Activated T-cell treated with anti-CD3 and anti-CD28 coated beads for 4 hours (primary cell): ENCODE data around the gene CALML6.
"Not testable (repeated sequence)": the region's sequence is repeated elsewhere in the genome, so short reads cannot be mapped to it uniquely, and the experiment has no call there.

ENCODE experiments used
- DNase-seq: peaks from one replicate; pipeline ENCODE4 v3.0.0-alpha.2; 2020

The CALML6 gene

DNA sequence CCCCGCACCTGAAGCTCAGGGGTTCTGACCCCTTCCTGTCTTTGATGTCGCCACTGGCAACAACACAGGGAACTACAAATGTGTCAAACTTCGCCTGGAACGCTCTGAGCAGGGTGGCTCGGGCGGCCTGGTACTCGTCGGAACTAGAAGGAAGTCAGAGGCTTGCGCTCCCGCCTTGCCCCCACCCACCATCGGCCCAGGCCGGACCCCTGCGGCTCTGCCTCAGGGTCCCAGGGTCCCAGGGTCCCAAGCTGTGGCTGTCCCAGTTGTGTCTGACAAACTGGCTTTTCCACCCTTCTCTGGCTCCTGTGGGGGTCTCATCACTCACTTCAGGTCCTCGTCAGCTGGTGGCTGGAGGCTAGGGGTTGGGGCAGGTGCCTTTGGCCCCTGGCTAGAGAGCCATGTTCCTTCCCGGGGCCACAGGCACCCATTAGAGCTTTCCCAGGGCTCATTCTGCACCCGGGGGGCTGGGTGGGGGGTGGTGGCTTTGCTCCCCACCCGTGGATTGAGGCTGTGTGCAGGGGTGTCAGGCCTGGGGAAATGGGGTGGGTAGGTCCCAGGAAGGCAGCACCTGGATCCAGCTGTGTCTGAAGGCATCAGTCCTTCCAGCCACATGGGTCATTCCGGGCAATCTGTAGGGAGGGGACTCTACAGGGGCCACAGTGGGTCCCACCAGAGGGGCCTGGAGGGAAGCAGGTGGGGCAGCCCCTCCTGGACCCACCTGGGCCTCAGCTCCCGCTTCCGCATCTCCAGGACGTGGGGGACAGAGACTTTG lies 12.0 kb downstream of the CALML6 start:
- DNase-seq, result no peak

DNA sequence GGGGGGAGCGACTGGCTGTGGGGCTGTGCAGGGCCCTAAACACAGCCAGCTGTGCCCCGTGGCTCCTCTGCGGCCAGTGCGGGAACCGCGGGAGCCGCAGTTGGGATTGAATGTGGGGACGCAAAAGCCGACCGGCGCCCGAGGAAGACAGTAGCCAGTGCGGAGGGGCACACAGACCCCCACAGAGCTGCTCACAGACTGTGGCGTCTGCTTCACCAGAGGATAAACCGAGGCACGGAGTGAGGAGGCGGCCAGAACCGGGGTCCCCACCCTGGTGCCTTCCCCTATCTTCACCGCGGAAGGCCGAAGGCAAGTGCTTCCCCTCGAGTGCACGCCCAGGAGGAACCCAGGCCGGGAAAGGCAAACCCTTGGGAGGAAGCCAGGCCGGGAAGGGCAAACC lies 12.7 kb downstream of the CALML6 start:
- DNase-seq, result no peak

DNA sequence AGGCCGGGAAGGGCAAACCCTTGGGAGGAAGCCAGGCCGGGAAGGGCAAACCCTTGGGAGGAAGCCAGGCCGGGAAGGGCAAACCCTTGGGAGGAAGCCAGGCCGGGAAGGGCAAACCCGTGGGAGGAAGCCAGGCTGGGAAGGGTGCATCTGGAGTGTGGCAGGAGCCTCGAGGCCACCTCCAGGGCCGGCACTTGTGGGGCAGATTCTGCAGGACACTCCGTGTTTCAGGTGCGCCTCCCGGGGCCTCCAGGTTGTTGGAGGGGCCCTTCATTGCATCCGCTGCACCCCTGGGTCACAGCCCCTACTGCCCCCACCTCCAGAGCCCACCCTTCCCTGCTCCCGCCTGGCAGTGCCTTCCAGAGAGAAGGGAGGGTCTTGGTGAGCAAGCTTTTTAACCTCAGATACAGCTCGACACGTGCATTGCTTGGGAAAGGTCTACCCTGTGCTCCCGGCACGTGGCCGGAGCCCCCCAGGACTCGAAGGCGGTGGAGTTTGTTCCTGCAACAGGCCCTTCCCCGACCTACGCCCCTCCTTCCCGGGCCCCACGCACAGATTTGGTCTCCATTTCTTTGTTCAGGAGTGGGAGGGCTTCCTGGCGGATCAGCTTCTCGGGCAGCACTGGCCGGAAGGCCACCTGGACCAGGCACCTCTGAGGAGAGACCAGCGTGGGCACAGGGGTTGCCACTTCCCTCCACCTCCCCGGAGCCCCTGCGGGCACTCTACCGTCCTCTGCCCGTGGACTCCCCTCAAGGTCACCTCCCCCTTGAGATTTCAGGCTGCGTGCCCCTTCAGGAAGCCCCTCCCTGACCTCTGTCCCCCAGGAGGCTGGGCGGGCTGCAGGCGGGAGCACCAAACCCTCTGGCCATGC lies 13.4 kb downstream of the CALML6 start:
- no peak for DNase-seq

DNA sequence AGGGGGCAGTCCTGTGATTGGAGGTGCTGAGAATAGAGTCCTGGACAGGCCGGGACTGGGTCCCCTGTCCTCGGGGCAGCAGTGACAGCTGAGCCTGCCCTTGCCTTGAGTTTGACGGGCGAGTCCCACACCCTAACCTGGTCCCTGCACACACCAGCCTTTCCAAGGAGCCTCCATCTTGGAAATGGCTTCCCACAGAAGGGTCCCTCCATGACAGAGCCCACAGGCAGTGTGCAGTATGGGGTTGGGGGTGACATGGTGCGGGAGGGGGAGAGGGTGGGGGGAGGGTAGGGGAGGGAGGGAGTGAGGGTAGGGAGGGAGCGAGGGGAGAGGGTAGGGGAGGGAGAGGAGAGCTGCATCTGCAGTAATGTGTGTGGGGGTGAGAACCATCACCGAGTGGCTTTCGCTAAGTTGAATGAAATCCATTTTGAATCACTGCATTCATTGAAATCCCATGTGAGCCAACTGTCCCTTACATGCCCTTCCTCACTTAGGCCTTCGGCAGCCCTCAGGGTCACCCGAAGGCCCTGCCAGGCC lies 14.1 kb downstream of the CALML6 start:
- no peak for DNase-seq

DNA sequence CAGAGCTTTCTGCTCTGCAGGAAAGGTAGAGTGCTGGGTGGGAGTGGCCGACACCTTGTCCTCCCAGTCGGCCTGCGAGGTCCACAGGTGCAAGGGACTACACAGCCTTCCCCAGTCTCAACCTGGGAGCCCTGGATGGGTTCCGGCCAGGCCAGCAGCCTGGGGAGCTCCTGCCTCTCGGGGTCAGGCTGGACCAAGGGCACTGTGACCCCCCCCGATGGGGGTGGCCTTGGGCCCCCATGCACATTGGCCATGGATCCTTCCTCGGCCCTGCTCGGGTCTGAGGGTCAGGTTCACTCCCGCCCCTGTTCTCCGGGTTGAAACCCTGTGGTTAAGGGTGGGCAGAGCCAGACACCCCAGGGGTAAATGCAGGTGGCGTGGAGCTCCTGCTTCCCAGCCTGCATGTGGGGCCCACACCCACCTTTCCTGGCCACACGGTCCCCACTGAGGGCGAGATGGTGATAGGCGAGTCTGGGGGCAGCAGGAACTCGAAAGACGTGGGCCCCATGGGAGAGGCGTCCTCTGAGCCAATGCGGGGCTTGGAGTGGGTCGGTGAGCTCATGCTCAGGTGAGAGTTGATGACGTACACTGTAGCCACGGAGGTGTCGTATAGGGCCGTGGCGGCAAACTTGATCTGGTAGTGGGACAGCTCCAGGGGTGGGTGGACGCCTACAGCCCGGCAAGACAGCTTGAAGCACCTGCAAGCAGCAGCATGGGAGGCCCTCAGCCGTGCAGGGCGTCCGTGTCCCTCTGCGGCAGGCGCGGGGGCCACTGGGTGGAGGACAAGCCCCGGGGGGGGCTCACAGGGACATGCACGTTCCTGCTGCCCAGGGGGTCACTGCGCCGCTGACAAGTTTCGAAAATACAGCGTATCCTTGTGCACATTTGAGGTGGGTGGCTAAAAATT lies 14.8 kb downstream of the CALML6 start:
- no peak for DNase-seq

DNA sequence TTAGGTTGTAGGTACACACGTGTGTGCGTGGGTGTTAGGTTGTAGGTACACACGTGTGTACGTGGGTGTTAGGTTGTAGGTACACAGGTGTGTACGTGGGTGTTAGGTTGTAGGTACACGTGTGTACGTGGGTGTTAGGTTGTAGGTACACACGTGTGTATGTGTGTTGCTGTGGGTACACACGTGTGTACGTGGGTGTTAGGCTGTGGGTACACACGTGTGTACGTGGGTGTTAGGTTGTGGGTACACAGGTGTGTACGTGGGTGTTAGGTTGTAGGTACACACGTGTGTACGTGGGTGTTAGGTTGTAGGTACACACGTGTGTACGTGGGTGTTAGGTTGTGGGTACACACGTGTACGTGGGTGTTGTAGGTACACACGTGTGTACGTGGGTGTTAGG lies 19.8 kb downstream of the CALML6 start:
- not testable (repeated sequence) for DNase-seq

DNA sequence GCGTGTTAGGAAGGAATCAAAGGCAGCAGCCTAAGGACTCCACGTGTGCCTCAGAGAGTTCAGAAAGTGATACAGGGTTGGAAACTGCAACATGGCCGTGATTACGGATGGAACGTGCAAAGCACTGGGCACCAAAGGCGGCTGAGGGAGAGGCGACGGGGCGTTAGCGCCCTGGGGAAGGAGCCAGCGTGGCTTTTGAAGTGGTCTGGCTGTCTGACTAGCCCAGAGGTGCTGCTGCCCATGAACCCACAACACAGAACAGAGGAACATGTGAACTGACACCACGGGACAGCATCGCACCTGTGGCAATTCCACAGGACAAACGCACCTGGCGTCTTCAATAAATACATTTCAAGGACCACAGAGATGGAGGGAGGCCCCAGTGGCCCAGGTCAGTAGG lies 22.0 kb downstream of the CALML6 start:
- no peak for DNase-seq

DNA sequence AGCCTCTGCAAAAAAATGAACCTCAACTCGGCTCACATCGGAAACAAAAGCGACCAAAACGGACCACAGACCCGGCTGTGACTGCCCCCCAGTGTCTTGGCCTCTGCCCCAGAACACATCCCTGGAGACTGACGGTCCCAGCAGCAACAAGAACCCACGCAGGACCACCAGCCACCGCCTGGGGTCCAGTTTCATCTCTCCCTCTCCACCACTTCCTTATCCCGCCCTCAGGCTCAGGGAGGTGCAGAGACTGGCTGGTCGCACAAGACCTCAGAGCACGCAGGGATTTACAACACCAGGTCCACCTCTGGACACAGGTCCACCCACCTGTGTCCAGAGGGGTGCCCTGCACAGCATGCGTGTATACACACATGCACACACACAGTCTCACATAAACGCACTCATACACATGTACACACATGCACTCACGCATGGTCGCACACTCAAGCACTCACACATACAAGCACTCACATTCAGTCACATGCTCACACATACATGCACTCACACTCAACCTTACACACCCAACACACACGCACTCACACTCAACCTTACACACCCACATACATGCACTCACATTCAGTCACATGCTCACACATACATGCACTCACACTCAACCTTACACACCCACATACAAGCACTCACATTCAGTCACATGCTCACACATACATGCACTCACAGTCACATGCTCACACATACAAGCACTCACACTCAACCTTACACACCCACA lies 22.7 kb downstream of the CALML6 start:
- no peak for DNase-seq

DNA sequence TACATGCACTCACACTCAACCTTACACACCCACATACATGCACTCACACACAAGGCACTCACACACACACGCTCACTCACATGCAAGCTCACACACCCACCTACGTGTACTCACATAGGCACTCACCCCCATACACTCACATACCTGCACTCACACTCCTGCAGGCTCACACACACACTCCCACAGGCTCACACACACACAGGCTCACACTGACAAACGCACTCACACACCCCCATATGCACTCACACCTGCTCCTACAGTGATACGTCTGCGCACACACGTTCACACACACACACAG lies 23.2 kb downstream of the CALML6 start:
- DNase-seq, result no peak

DNA sequence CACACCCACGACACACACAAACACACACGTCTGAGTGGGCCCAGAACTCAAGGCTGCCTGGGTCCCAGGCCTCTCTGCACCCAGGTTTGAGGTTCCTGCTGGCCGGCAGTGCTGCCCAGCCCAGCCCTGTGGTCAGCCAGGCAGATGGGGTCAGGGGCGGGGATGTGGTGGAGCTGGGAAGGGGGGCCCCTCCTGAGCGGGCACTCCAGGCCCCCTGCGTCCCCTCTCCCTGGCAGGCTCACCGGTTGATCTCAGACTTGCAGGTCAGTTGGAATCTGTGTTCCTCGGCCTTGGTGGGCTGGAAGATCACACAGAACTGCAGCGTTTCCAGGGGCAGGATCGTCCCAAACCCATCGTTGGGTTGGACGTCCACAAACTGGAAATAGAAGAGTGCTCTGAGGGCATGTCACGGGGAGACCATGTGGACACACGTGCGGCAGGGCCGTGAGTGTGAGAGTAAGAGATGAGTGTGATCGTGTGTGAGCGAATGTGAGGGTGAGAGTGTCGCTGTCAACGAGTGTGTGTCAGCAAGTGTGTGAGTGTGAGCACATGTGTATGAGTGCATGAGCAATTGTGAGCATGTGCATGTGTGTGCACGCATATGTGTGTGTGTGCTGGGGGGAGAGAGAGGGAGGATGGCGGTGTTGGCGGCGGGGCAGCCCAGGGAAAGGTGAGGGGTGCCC lies 23.7 kb downstream of the CALML6 start:
- no peak for DNase-seq

DNA sequence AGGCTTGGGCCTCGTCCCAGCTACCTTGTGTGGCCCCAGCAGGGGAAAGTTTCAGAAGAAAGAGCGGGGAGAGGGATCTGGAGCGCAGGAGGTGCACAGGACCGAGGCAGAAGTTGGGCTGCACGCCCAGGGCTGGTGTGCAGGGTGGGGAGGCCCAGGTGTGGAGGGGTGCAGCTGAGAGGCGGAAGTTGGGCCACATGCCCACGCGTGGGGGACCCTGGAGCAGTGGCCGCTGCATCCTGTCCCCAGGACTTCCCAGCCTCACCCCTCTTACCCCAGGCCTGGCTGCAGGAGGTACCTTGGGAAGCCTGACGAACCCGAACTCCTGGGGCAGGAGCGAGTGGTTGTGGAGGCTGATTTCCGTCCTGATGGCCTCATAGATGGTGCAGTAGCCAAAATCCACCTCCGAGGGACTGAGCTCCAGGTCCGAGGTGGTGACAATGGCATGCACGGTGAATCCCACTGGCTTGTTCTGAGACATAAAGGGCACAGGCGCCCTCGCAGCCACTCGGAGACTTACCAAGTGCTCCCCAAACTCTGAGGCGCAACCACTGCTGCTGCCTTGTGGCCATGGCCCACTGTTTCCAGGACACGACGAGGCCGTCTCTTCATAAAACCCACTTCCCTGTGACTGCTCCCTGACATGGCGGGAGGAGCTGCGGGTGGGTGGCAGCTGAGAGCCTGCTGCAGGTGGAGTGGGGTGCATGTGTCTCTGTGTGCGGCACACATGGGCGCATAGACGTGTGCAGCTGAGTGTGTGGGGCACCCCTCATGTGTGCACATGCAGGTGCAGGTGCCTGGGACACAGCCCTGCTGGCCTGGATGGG lies 24.4 kb downstream of the CALML6 start:
- DNase-seq, result no peak

DNA sequence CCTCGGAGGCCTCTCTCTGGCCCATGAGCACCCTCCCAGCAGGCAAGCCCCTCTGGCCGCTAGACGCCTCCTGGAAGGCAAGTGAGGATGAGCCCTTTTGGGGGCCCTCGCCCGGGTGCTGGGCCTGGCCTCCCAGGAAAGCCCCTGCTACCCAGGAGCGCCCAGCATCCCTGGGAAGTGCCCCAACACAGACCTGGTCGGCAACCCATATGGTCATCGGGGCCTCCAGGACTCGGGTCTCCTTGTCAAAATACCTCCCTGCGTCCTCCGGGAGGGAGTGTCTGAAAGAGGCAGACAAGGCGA lies 25.0 kb downstream of the CALML6 start:
- no peak for DNase-seq

DNA sequence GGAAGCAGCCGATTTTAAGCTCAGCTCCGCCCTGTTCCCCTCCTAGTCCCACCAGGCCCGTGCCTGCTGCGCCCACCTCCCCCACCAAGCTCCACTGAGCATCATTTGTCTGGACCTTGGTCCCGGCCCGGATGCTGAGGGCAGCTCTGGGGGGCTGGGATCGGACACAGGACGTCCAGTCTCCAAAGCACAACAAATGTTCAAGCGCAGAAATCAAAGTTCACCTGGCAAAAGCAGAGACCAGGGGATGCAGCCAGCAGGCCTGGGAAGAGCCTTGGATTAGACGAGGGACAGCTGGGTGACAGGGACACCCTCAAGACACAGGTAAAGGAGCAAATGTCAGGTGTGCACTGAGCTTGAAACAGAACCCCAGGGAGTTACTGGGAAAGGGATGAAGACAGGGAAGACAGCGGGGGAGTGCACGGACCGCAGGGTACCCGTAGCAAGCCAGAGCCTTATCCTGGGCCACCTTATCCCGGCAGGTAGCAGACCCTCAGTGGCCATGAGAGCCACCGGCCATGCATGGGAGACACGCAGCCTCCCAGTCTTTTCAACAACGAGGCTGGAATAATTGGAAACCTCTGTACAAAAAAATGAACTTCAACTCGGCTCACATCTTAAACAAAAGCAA lies 26.3 kb downstream of the CALML6 start:
- no peak for DNase-seq

DNA sequence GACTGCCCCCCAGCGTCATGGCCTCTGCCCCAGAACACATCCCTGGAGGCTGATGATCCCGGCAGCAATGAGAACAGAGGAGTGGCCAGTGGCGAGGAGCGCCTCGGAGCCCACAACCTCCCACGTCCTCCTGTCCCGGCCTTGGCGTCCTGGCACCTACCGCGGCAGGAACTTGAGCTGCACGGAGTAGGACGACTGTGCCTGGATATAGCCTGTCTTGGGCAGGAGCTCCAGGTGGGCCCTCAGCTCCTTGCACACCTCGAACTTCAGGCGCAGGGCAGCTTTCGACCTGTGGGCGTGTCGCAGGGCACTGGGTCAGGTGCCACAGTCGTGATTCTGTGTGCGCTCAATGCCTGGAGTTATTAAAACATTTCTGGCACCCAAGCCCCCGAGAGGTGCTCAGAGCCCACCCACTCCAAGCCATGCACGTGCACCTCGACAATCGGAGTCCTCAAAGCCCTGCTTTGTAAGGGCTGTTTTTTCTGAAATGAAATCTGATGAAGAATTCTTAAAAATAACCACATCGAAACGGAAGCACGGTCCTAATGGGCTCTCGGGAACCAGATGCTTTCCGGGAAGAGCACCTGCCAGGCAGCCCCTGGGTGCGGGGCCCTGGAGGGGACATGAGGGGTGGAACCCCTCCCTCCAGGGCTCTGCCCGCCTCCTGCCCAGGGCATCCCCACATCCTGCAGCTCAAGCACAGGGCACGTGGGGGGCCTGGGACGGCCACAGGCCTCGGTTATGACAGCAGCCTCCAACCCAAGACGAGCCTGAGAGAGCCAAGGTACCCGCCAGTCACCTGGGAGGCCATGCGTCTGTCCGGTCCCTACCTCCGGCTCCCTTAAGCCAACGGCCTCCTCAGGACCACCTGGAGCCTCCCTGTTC lies 27.1 kb downstream of the CALML6 start:
- DNase-seq, result no peak

DNA sequence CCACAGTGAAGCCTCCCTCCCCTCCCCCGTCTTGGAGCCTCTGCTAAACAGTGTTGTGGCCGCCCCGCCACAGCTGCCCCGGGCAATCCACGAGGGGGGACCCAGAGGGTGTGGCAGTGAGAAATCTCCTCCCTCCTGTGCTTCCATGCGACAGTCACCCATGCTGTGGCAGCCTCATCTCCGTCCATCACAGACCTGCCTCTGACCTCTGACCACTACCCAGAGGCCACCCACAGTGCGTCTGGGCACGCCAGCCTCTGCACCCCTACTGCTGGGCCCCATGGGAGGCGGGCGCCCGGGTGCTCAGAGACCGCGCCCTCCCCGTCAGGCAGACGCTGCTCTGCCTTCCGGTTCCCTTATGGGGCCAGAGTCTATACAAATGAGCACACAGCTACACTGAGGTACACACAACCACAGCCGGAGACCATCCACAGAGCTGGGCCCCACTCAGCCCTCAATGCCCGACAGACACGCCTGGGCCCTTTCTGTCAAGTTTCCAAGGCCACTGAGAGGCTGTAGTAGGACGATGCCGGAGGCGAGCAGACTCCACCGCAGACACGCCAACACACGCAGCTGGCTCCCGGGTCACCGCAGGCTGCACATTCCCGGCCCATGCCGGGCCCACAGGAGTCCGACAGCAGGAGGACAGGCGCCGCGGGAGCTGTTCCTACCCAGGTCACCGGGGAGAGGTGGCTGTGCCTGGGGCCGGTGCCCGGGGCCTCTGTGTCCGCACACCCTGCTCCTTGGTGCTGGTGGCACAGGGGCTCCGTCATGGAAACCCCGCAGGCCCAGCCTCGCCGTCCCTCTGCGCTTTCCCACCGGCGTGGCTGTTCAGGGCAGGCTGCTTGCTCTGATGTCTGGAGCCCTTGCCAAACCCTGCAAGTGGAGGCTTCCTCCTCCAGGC lies 27.9 kb downstream of the CALML6 start:
- DNase-seq, result no peak

DNA sequence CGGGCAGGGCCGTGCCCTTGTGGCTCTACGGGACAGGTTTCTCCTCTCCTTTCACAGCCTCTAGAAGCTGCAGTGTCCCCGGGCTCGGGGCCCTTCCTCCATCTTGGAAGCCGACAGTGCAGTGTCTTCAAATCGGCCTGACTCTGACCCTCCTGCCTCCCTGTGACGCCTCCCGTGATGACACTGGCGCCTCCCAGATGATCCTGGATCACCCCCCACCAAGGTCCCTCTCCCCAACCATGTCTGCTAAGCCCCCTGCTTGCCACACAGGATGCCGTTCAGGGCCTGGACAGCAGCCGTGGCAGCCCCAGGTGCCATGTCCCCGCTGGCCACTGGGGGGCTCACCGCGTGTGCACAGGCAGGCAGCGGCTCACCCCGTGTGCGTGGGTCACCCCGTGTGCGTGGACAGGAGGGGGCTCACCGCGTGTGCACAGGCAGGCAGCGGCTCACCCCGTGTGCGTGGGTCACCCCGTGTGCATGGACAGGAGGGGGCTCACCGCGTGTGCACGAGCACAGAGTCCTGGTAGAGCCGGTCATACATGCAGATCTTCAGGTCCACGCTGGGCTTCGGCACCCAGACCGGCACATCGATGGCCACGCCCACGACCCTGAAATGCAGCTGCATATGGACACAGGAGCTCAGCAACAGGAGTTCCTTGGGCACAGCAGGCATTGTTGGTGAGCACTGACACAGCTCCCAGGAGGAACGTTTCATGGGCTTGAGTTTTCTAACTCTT lies 28.9 kb downstream of the CALML6 start:
- peak; percentile 46 for DNase-seq

DNA sequence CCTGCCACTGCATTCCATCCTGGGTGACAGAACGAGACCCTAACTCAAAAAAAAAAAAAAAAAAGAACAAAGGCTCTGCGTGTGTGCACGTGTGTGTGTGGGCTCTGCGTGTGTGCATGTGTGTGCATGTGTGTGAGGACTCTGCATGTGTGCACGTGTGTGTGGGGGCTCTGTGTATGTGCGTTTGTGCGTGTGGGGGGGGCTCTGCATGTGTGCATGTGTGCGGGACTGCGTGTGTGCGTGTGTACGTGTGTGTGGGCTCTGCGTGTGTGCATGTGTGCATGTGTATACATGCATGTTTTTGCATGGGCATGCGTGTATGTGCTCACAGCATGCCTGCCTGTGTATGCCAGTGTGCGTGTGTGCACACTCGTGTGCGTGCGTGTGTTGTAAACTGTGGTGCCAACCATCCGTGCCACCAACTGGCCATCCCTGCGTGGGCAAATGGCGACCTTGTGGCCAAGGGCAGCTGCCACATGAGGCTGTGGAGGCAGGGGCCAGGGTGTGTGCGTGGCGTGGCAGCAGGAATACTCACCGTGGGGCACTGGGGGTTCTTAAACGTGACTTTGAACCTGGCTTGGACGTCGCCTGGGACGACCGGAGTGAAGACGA lies 30.8 kb downstream of the CALML6 start:
- no peak for DNase-seq
